Brain microvascular endothelial cell (primary cell): ENCODE results near the gene SBF2.

ENCODE experiments used
- DNase-seq: peaks from one replicate; pipeline ENCODE4 v3.0.0-alpha.2; 2020
- H3K27ac ChIP-seq: fragments of 250-450 bp; sonication (Bioruptor Pico); 2 replicates; pipeline ENCODE4 v1.5.1; 2020; ENCODE audit warnings: mild to moderate bottlenecking, moderate library complexity
- H3K27me3 ChIP-seq: fragments of 250-450 bp; sonication (Bioruptor Pico); replicated peaks from 2 replicates; pipeline ENCODE4 v1.5.1; 2020; ENCODE audit warnings: mild to moderate bottlenecking
- H3K36me3 ChIP-seq: fragments of 250-450 bp; sonication (Bioruptor Pico); replicated peaks from 2 replicates; pipeline ENCODE4 v1.5.1; 2020; ENCODE audit warnings: mild to moderate bottlenecking
- H3K4me3 ChIP-seq: 2 replicates; pipeline ENCODE4 v1.5.1; 2011; ENCODE audit warnings: low read depth, mild to moderate bottlenecking, control low read depth, low read length, moderate library complexity
- in situ Hi-C: cut with HindIII; loops from 2 replicates; pipeline ENCODE4 v1.10.0; 2017; ENCODE audit warnings: low sequenced_read_pairs, low pct_ligation_motif_present
- TF ChIP-seq, protein P1 (sequence below): IDR thresholded peaks from 2 replicates; pipeline ENCODE4 v1.5.1; 2011; ENCODE audit warnings: low read depth, mild to moderate bottlenecking, moderate library complexity, low read length, control low read depth, inconsistent platforms; ENCODE audit errors: missing control alignments

The SBF2 gene

DNA sequence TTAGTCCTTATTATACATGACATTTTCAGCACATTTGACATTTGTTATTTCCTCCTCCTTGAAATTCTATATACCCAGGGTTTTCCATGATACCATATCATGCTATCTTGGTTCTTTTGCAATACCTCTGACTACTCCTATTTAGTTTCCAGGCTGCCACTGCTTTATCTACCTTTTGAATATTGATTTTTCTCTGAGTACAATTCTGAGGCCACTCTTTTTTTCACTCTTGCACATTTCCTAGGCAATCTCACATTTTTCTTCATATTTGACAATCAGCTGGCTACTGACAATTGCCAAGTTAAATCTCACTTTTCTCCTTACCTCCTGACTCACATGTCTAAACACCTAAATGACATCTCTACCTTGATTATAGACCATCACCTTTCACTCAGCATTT lies 11.9 kb downstream of the SBF2 start:
- Histone ChIP-seq H3K4me3 (no peak overlapping the region), H3K27ac (no peak overlapping the region), H3K27me3 (no peaks in the 10 kb centered on the region), H3K36me3 (no peaks in the 10 kb centered on the region)
- TF ChIP-seq, protein P1, sequence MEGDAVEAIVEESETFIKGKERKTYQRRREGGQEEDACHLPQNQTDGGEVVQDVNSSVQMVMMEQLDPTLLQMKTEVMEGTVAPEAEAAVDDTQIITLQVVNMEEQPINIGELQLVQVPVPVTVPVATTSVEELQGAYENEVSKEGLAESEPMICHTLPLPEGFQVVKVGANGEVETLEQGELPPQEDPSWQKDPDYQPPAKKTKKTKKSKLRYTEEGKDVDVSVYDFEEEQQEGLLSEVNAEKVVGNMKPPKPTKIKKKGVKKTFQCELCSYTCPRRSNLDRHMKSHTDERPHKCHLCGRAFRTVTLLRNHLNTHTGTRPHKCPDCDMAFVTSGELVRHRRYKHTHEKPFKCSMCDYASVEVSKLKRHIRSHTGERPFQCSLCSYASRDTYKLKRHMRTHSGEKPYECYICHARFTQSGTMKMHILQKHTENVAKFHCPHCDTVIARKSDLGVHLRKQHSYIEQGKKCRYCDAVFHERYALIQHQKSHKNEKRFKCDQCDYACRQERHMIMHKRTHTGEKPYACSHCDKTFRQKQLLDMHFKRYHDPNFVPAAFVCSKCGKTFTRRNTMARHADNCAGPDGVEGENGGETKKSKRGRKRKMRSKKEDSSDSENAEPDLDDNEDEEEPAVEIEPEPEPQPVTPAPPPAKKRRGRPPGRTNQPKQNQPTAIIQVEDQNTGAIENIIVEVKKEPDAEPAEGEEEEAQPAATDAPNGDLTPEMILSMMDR = no peak
- no peak for DNase-seq
- in situ Hi-C loops = no loop called here

DNA sequence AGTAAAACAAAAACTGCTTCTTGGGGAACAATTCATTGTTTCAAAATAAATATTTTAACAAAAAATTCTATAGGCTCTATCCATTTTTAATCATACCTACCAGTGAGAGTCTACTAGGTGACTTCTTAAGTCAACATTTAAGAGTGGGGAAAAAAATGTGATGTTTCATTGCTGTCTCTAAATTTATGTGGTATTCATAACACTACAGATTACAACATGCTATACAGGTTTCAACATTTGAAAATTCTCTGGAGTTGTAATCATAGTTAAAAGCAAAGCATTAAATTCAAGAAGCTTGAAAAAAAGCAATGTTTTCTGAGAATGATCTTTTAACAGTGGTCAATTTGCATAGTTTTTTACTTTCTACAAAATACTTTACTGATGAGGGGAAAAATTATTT lies 18.3 kb downstream of the SBF2 start:
- Histone ChIP-seq H3K4me3 (no peak overlapping the region), H3K27ac (no peak overlapping the region), H3K36me3 (no peaks in the 10 kb centered on the region), H3K27me3 (no peaks in the 10 kb centered on the region)
- in situ Hi-C loops = no loop called here
- TF ChIP-seq, protein P1 = no peak
- DNase-seq = no peak

DNA sequence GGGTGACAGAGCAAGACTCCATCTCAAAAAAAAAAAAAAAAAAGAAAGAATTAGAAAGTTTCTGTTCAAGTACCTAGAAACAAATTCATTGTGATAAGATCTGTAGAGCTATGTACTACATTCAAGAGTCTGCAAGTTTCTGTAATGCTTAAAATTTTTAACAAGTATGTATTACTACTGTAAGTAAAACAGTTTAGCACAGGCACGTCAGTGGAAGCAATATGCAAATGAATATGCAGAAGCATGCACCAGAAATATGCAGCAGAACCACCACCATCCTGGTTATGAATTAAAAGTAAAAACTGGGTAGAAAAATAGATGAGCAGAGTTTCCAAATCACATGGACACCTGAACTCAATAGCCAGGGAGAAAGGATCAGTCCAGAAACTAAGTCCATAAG lies 19.3 kb downstream of the SBF2 start:
- Histone ChIP-seq H3K27ac (no peak overlapping the region), H3K36me3 (no peaks in the 10 kb centered on the region), H3K4me3 (no peak overlapping the region), H3K27me3 (no peaks in the 10 kb centered on the region)
- DNase-seq = no peak
- TF ChIP-seq, protein P1 = no peak
- in situ Hi-C loops = no loop called here

DNA sequence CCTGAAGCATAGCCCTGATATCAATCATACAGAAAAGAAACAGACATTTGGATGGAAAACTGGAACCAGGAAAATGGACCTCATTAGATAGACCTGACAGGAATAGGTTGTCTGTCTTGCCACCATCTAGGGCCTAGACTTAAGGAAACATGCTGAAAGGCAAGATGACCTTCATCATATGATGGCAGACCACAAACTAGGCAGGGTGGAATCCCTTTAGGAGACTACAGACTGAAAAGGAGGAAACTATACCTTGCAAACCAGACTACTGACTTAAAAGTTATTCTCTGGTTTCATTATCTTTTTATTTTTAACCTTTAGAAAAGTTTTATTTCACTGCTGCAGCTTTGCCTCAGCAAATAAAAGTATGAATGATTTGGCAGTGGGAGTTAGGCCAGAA lies 20.3 kb downstream of the SBF2 start:
- in situ Hi-C loops = no loop called here
- H3K27me3 ChIP-seq = no peaks in the 10 kb centered on the region
- no peak overlapping the region for H3K27ac ChIP-seq
- H3K4me3 ChIP-seq = no peak overlapping the region
- no peaks in the 10 kb centered on the region for H3K36me3 ChIP-seq
- no peak for DNase-seq
- TF ChIP-seq, protein P1 = no peak

DNA sequence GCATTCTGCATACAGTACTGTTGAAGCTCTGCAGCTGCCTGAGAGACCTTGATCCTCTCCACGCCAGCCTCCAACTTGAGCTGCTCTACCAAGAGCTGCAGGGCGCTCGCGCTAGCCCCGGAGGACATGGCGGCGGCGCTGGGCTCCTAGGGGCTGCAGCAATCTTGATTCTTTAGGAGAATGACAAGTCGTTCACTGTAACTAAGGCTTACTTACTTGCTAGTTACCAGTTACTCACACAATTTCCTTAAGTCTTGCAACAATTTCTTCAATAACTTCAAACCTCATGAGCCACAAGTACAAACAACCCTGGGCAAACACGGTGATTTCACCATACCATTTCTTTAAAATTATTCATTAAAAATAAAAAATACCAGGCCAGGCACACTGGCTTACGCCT lies 21.9 kb downstream of the SBF2 start:
- TF ChIP-seq, protein P1 = no peak
- DNase-seq = no peak
- Histone ChIP-seq H3K27me3 (no peaks in the 10 kb centered on the region), H3K4me3 (no peak overlapping the region), H3K27ac (no peak overlapping the region), H3K36me3 (no peaks in the 10 kb centered on the region)
- in situ Hi-C loops = no loop called here

DNA sequence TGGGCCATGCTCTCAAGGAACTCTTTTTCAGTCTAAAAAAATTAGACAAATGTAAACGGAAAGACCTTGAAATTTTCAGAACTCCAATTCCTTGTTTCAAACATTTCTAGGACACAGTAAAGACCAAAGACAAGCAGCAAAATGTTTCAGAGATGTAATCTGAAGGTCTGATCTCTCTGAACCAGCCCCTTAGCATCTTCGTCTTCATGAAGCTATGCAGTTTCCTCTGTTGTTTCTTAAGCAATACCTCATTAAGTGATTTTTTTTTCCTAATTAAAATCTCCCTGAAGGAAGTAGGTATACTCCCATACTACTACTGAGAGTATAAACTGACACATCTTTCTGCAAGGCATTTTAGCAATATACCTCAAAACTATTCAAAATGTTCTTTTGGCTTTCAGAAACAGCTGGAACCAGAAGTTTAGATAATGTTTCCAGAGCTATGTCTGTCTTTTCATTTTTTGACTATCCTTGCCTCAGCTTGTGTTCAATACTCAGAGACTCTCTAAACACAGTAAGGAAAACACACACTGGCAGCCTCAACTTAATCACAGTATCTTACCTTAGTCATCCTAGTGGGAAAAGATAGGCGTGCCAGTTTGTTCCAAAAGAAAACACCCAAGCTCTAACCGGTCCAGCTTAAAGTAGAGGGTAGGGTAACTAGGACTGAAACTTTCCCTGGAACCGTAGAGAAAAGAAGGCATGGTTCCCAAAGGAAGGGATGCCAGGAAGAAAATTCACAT lies 25.1 kb downstream of the SBF2 start:
- in situ Hi-C loops = no loop called here
- Histone ChIP-seq H3K36me3 (no peaks in the 10 kb centered on the region), H3K27me3 (no peaks in the 10 kb centered on the region), H3K4me3 (no peak overlapping the region), H3K27ac (no peak overlapping the region)
- peak; percentile 16 for DNase-seq
- TF ChIP-seq, protein P1 = no peak
